Activated CD4-positive, alpha-beta T cell treated with anti-CD3 and anti-CD28 coated beads, Interleukin-2, amount 10 ng/mL, durations not matched to agents 24 days and 14 days (primary cell): ENCODE measurements around the gene IRAG1. TPM values are rescaled to one million over a fixed set of nuclear protein-coding genes. Genes with fewer than 3 reads are reported as not detected.

Experiments
- DNase-seq: peaks from one replicate; pipeline ENCODE4 v3.0.0; 2022
- H3K27ac Mint-ChIP-seq: one replicate; pipeline ENCODE4 v1.8.0; 2022; ENCODE audit warnings: mild to moderate bottlenecking, mixed read lengths
- H3K27me3 Mint-ChIP-seq: one replicate; pipeline ENCODE4 v1.8.0; 2022; ENCODE audit warnings: mixed read lengths
- H3K36me3 Mint-ChIP-seq: one replicate; pipeline ENCODE4 v1.8.0; 2022; ENCODE audit warnings: low read depth, mild to moderate bottlenecking, mixed read lengths
- H3K4me1 Mint-ChIP-seq: one replicate; pipeline ENCODE4 v1.8.0; 2021; ENCODE audit warnings: mixed read lengths
- H3K4me3 Mint-ChIP-seq: one replicate; pipeline ENCODE4 v1.8.0; 2022; ENCODE audit warnings: mild to moderate bottlenecking, moderate library complexity, mixed read lengths
- H3K9me3 Mint-ChIP-seq: one replicate; pipeline ENCODE4 v1.8.0; 2021; ENCODE audit warnings: mixed read lengths
- intact Hi-C: fragments of 100-400 bp; cut with micrococcal nuclease; formaldehyde crosslinking; loops from one replicate; pipeline ENCODE4 v1.15.1; 2023
- total RNA-seq: library from RNA; stranded (reverse); gene quantifications from 2 replicates; pipeline ENCODE4 v1.2.3, GENCODE V29; 2022

The IRAG1 gene
- total RNA-seq, 1 donor from 2014 or later, result not detected

- peaks cover 32% of the 10 kb centered on the region for H3K27me3 Mint-ChIP-seq
- no peak overlapping the region for H3K4me3 Mint-ChIP-seq
- intact Hi-C loops, result loop anchor here (5.0 kb wide), 1 partner anchor 38 kb away; no protein-coding TSS in a partner anchor
- no peak for DNase-seq
- peaks cover 3% of the 10 kb centered on the region for H3K4me1 Mint-ChIP-seq
- H3K27ac Mint-ChIP-seq, result no peak overlapping the region
- H3K9me3 Mint-ChIP-seq, result no peaks in the 10 kb centered on the region
- no peaks in the 10 kb centered on the region for H3K36me3 Mint-ChIP-seq
Observed at GRCh38 chr11:10669258-10670033, 24.1 kb downstream of the IRAG1 start.

GRCh38 chr11:10667521-10667885, 26.1 kb downstream of the IRAG1 start:
- no peak overlapping the region for H3K4me3 Mint-ChIP-seq
- no peaks in the 10 kb centered on the region for H3K4me1 Mint-ChIP-seq
- intact Hi-C loops, result no loop called here
- no peaks in the 10 kb centered on the region for H3K9me3 Mint-ChIP-seq
- no peak overlapping the region for H3K27ac Mint-ChIP-seq
- H3K36me3 Mint-ChIP-seq, result no peaks in the 10 kb centered on the region
- DNase-seq, result no peak
- H3K27me3 Mint-ChIP-seq, result peaks cover 17% of the 10 kb centered on the region

GRCh38 chr11:10666556-10667520, 26.7 kb downstream of the IRAG1 start:
- H3K27ac Mint-ChIP-seq, result no peak overlapping the region
- no peak overlapping the region for H3K4me3 Mint-ChIP-seq
- H3K27me3 Mint-ChIP-seq, result peaks cover 10% of the 10 kb centered on the region
- H3K36me3 Mint-ChIP-seq, result no peaks in the 10 kb centered on the region
- H3K4me1 Mint-ChIP-seq, result no peaks in the 10 kb centered on the region
- no peaks in the 10 kb centered on the region for H3K9me3 Mint-ChIP-seq
- DNase-seq, result no peak
- intact Hi-C loops, result no loop called here

GRCh38 chr11:10664496-10664895, 29.1 kb downstream of the IRAG1 start:
- intact Hi-C loops, result no loop called here
- no peak for DNase-seq
- Mint-ChIP-seq H3K27ac (no peak overlapping the region), H3K9me3 (no peaks in the 10 kb centered on the region), H3K4me3 (no peak overlapping the region), H3K36me3 (no peaks in the 10 kb centered on the region), H3K4me1 (peaks cover 4% of the 10 kb centered on the region), H3K27me3 (peaks cover 5% of the 10 kb centered on the region)

- Mint-ChIP-seq H3K27ac (no peak overlapping the region), H3K4me1 (peaks cover 7% of the 10 kb centered on the region), H3K9me3 (no peaks in the 10 kb centered on the region), H3K27me3 (peaks cover 5% of the 10 kb centered on the region), H3K36me3 (no peaks in the 10 kb centered on the region), H3K4me3 (no peak overlapping the region)
- DNase-seq, result no peak
- intact Hi-C loops, result no loop called here
Observed at GRCh38 chr11:10663990-10664389, 29.6 kb downstream of the IRAG1 start.

- Mint-ChIP-seq H3K4me1 (peaks cover 11% of the 10 kb centered on the region), H3K27ac (no peak overlapping the region), H3K4me3 (no peak overlapping the region), H3K36me3 (no peaks in the 10 kb centered on the region), H3K9me3 (no peaks in the 10 kb centered on the region), H3K27me3 (peaks cover 3% of the 10 kb centered on the region)
- no peak for DNase-seq
- intact Hi-C loops, result no loop called here
Observed at GRCh38 chr11:10663365-10663764, 30.2 kb downstream of the IRAG1 start.

- no peak overlapping the region for H3K4me3 Mint-ChIP-seq
- no peaks in the 10 kb centered on the region for H3K36me3 Mint-ChIP-seq
Observed at GRCh38 chr11:10660323-10660722, 33.2 kb downstream of the IRAG1 start.

GRCh38 chr11:10659339-10660216, 34.0 kb downstream of the IRAG1 start:
- H3K36me3 Mint-ChIP-seq, result no peaks in the 10 kb centered on the region
- no peaks in the 10 kb centered on the region for H3K9me3 Mint-ChIP-seq
- H3K27ac Mint-ChIP-seq, result peak overlapping the region; percentile 64
- DNase-seq, result no peak
- intact Hi-C loops, result no loop called here
- H3K4me1 Mint-ChIP-seq, result peaks cover 28% of the 10 kb centered on the region
- no peak overlapping the region for H3K4me3 Mint-ChIP-seq
- H3K27me3 Mint-ChIP-seq, result no peaks in the 10 kb centered on the region

More at GRCh38 chr11:10660323-10660722, 33.2 kb downstream of the IRAG1 start:
- no peak for DNase-seq
- Mint-ChIP-seq H3K4me1 (peaks cover 25% of the 10 kb centered on the region), H3K27ac (no peak overlapping the region), H3K9me3 (no peaks in the 10 kb centered on the region), H3K27me3 (no peaks in the 10 kb centered on the region)
- intact Hi-C loops, result no loop called here

GRCh38 chr11:10658621-10659338, 34.8 kb downstream of the IRAG1 start:
- Mint-ChIP-seq H3K27ac (peak overlapping the region; percentile 26), H3K27me3 (no peaks in the 10 kb centered on the region), H3K4me3 (no peak overlapping the region), H3K4me1 (peaks cover 30% of the 10 kb centered on the region), H3K9me3 (no peaks in the 10 kb centered on the region), H3K36me3 (no peaks in the 10 kb centered on the region)
- intact Hi-C loops, result no loop called here
- DNase-seq, result no peak

- intact Hi-C loops, result loop anchor here (1.0 kb wide), 1 partner anchor 68 kb away; no protein-coding TSS in a partner anchor
- Mint-ChIP-seq H3K4me1 (peaks cover 30% of the 10 kb centered on the region), H3K36me3 (no peaks in the 10 kb centered on the region), H3K9me3 (no peaks in the 10 kb centered on the region), H3K27ac (peak overlapping the region; percentile 13), H3K4me3 (peak overlapping the region; percentile 13), H3K27me3 (no peaks in the 10 kb centered on the region)
- peak; percentile 65 for DNase-seq
Observed at GRCh38 chr11:10657308-10658271, 36.0 kb downstream of the IRAG1 start.

- no peak for DNase-seq
- H3K27me3 Mint-ChIP-seq, result no peaks in the 10 kb centered on the region
- H3K36me3 Mint-ChIP-seq, result no peaks in the 10 kb centered on the region
- H3K27ac Mint-ChIP-seq, result no peak overlapping the region
- H3K4me1 Mint-ChIP-seq, result peaks cover 30% of the 10 kb centered on the region
- no peaks in the 10 kb centered on the region for H3K9me3 Mint-ChIP-seq
- intact Hi-C loops, result loop anchor here (2.0 kb wide), 1 partner anchor 115 kb away; the partner anchor contains the start of gene RNF141
- no peak overlapping the region for H3K4me3 Mint-ChIP-seq
Observed at GRCh38 chr11:10655943-10656576, 37.5 kb downstream of the IRAG1 start.

GRCh38 chr11:10655227-10655626, 38.3 kb downstream of the IRAG1 start:
- Mint-ChIP-seq H3K4me3 (no peak overlapping the region), H3K27me3 (no peaks in the 10 kb centered on the region), H3K27ac (no peak overlapping the region), H3K36me3 (no peaks in the 10 kb centered on the region), H3K4me1 (peaks cover 30% of the 10 kb centered on the region), H3K9me3 (no peaks in the 10 kb centered on the region)
- DNase-seq, result no peak
- intact Hi-C loops, result loop anchor here (2.0 kb wide), 1 partner anchor 114 kb away; the partner anchor contains the start of gene RNF141
